SU-DHL-6 (cell line): ENCODE results near the gene TET3.

ENCODE experiments used
- H2AFZ ChIP-seq: fragments of 200-600 bp; sonication (generic); 2 replicates; pipeline ENCODE4 v1.6.1; 2014; ENCODE audit warnings: low read depth, mild to moderate bottlenecking, moderate library complexity, mixed read lengths, antibody characterized with exemption, low read length; ENCODE audit not compliant: severe bottlenecking
- H3F3A ChIP-seq: fragments of 200-600 bp; shearing (Covaris generic); 2 replicates; pipeline ENCODE4 v1.6.0; 2016; ENCODE audit warnings: antibody characterized with exemption, mild to moderate bottlenecking; ENCODE audit not compliant: insufficient read depth
- H3K27ac ChIP-seq: fragments of 200-600 bp; sonication (generic); 2 replicates; pipeline ENCODE4 v1.5.1; 2016; ENCODE audit warnings: low read depth, mild to moderate bottlenecking, low read length, moderate library complexity, mixed read lengths
- H3K27me3 ChIP-seq: fragments of 200-600 bp; sonication (generic), shearing (Covaris generic); 2 replicates; pipeline ENCODE4 v1.6.0; 2014; ENCODE audit warnings: mild to moderate bottlenecking, low read length
- H3K36me3 ChIP-seq: fragments of 200-600 bp; sonication (generic); 2 replicates; pipeline ENCODE4 v1.6.1; 2014; ENCODE audit warnings: mild to moderate bottlenecking, low read length, mixed read lengths
- H3K4me2 ChIP-seq: fragments of 300-600, 200-600 bp; shearing (Covaris generic), sonication (generic); 2 replicates; pipeline ENCODE4 v1.6.0; 2014; ENCODE audit warnings: low read length, low read depth, mild to moderate bottlenecking; ENCODE audit not compliant: poor library complexity, severe bottlenecking
- H3K4me3 ChIP-seq: fragments of 200-600 bp; sonication (generic); 2 replicates; pipeline ENCODE4 v1.5.1; 2014; ENCODE audit warnings: antibody characterized with exemption, low read length, mild to moderate bottlenecking, mixed read lengths; ENCODE audit not compliant: insufficient read depth, poor library complexity, severe bottlenecking
- H3K79me2 ChIP-seq: fragments of 200-600 bp; sonication (generic); 2 replicates; pipeline ENCODE4 v1.6.1; 2014; ENCODE audit warnings: mild to moderate bottlenecking, low read length, moderate library complexity; ENCODE audit not compliant: insufficient read depth
- H3K9ac ChIP-seq: fragments of 200-600 bp; sonication (generic); 2 replicates; pipeline ENCODE4 v1.7.0; 2014; ENCODE audit warnings: mild to moderate bottlenecking, low read length
- H3K9me2 ChIP-seq: fragments of 200-600 bp; sonication (generic); replicated peaks from 2 replicates; pipeline ENCODE4 v1.6.1; 2014; ENCODE audit warnings: low read length; ENCODE audit not compliant: insufficient read depth
- H3K9me3 ChIP-seq: fragments of 200-600 bp; sonication (generic); 2 replicates; pipeline ENCODE4 v1.6.1; 2014; ENCODE audit warnings: low read length, mixed read lengths; ENCODE audit not compliant: insufficient read depth
- H4K20me1 ChIP-seq: fragments of 200-600 bp; sonication (generic); 2 replicates; pipeline ENCODE4 v1.6.1; 2014; ENCODE audit warnings: low read depth, mild to moderate bottlenecking, antibody characterized with exemption, low read length, moderate library complexity, mixed read lengths
- CTCF ChIP-seq: fragments of 200-600 bp; sonication (generic); IDR thresholded peaks from one replicate; pipeline ENCODE4 v1.5.1; 2017; ENCODE audit warnings: antibody characterized with exemption, mild to moderate bottlenecking, low read length, moderate library complexity; ENCODE audit not compliant: insufficient read depth, poor library complexity, severe bottlenecking
- EZH2phosphoT487 ChIP-seq: fragments of 200-600 bp; sonication (generic), shearing (Covaris generic); conservative IDR thresholded peaks from 2 replicates; pipeline ENCODE4 v1.6.1; 2018; ENCODE audit warnings: mild to moderate bottlenecking, antibody characterized with exemption, low read length, moderate library complexity, mixed read lengths

Gene TET3

GRCh38 chr2:74025971-74026612, 41.4 kb downstream of the TET3 start:
- Histone ChIP-seq H4K20me1 (no peaks in the 10 kb centered on the region; the same call in 1 of the 2 replicates), H3K36me3 (peaks cover 4% of the 10 kb centered on the region; the same call in 1 of the 2 replicates), H2AFZ (no peak overlapping the region), H3F3A (peaks cover 30% of the 10 kb centered on the region), H3K79me2 (peaks cover 93% of the 10 kb centered on the region), H3K4me3 (no peak overlapping the region), H3K9me2 (no peaks in the 10 kb centered on the region), H3K9ac (no peak overlapping the region), H3K27me3 (no peaks in the 10 kb centered on the region), H3K9me3 (no peaks in the 10 kb centered on the region; the same call in 1 of the 2 replicates), H3K27ac (no peak overlapping the region), H3K4me2 (no peak overlapping the region)
- TF ChIP-seq EZH2phosphoT487 (no peak), CTCF (no peak)

- Histone ChIP-seq H3K27me3 (no peaks in the 10 kb centered on the region), H3K4me3 (no peak overlapping the region), H2AFZ (no peak overlapping the region), H3K9ac (no peak overlapping the region), H3K9me3 (no peaks in the 10 kb centered on the region; the same call in 1 of the 2 replicates), H3K4me2 (no peak overlapping the region), H3K9me2 (no peaks in the 10 kb centered on the region), H3K79me2 (peaks cover 93% of the 10 kb centered on the region), H3F3A (peaks cover 34% of the 10 kb centered on the region), H3K36me3 (peaks cover 4% of the 10 kb centered on the region; the same call in 1 of the 2 replicates), H3K27ac (no peak overlapping the region), H4K20me1 (no peaks in the 10 kb centered on the region; the same call in 1 of the 2 replicates)
- TF ChIP-seq EZH2phosphoT487 (no peak), CTCF (no peak)
Observed at GRCh38 chr2:74026687-74027241, 42.1 kb downstream of the TET3 start.

- H4K20me1 ChIP-seq = no peaks in the 10 kb centered on the region; the same call in 1 of the 2 replicates
- H2AFZ ChIP-seq = no peak overlapping the region
- no peak overlapping the region for H3K4me2 ChIP-seq
- TF ChIP-seq CTCF (no peak), EZH2phosphoT487 (no peak)
- H3F3A ChIP-seq = peaks cover 32% of the 10 kb centered on the region
- H3K9me2 ChIP-seq = no peaks in the 10 kb centered on the region
- H3K79me2 ChIP-seq = peaks cover 86% of the 10 kb centered on the region
- no peak overlapping the region for H3K4me3 ChIP-seq
- H3K9me3 ChIP-seq = no peaks in the 10 kb centered on the region; the same call in 1 of the 2 replicates
- no peak overlapping the region for H3K9ac ChIP-seq
- H3K27ac ChIP-seq = no peak overlapping the region
- peaks cover 4% of the 10 kb centered on the region; the same call in 1 of the 2 replicates for H3K36me3 ChIP-seq
- H3K27me3 ChIP-seq = no peaks in the 10 kb centered on the region
Observed at GRCh38 chr2:74027496-74027895, 42.8 kb downstream of the TET3 start.
